Right lobe of liver (tissue), 6 donors: ENCODE data around the gene WDR47. TPM values are rescaled to one million over a fixed set of nuclear protein-coding genes. Genes with fewer than 3 reads are reported as not detected.

ENCODE experiments used
- ATAC-seq, 4 donors: fragments of 200-7000 bp; cut with Tn5 transposase; one replicate each; pipeline ENCODE4 v1.9.1; 2020; ENCODE audit warnings: mild to moderate bottlenecking in 4 of 4, moderate library complexity in 4 of 4
- DNase-seq, 3 donors: peaks; one replicate each; pipeline ENCODE4 v3.0.0-alpha.2; 2020
- H3K27ac ChIP-seq, 3 donors: fragments of 200-600 bp; one replicate each; pipeline ENCODE4 v1.8.0; 2022
- H3K27me3 ChIP-seq, 2 donors: fragments of 200-600 bp; one replicate each; pipeline ENCODE4 v1.8.0; 2022
- H3K36me3 ChIP-seq, 4 donors: fragments of 200-600 bp; sonication (generic) in 1 of 4; one replicate each; pipeline versions ENCODE4 v1.5.1 to v1.8.0; 2017 to 2022; ENCODE audit warnings: control low read depth in 1 of 4
- H3K4me1 ChIP-seq, 4 donors: fragments of 200-600 bp; sonication (generic) in 1 of 4; one replicate each; pipeline versions ENCODE4 v1.5.1 to v1.8.0; 2017 to 2022; ENCODE audit warnings: control low read depth in 1 of 4
- H3K4me3 ChIP-seq, 3 donors: fragments of 200-600 bp; one replicate each; pipeline ENCODE4 v1.8.0; 2022
- H3K9me3 ChIP-seq, 4 donors: fragments of 200-600 bp; sonication (generic) in 1 of 4; one replicate each; pipeline versions ENCODE4 v1.5.1 to v1.8.0; 2017 to 2022; ENCODE audit warnings: control low read depth in 1 of 4
- POLR2A ChIP-seq: fragments of 450-650 bp; IDR thresholded peaks from one replicate; pipeline ENCODE4 v1.6.1; 2017; ENCODE audit warnings: antibody characterized with exemption, mild to moderate bottlenecking
- WGBS: methylation state at CpG from one replicate; pipeline ENCODE4 v1.1.6; 2018; ENCODE audit warnings: low coverage, low lambda C conversion rate; ENCODE audit not compliant: insufficient coverage; ENCODE audit errors: missing lambda C conversion rate; 5-methylcytosine and 5-hydroxymethylcytosine counted together
- intact Hi-C, 2 donors: fragments of 100-400 bp; cut with DNase I; formaldehyde crosslinking; loops; one replicate each; pipeline versions ENCODE4 v1.11.2 to v1.14.1; 2022
- total RNA-seq, 6 experiments: library from RNA; depleted of rRNA in 2 of 6; stranded (reverse); fragments of >200 nt in 2 of 6; fragmentation: NEBNext Ultra II Directional in 3 of 6; extraction: Animal tissue kit (Norgen Biotek cat#: 25700) in 3 of 6; gene quantifications; one replicate each; pipeline versions ENCODE4 v1.1.0 to v1.2.4, GENCODE V29; 2016 to 2023
- TF ChIP-seq, protein P1 (sequence below), 4 donors: fragments of 200-600 bp in 3 of 4; fragments of 450-650 bp in 1 of 4; IDR thresholded peaks; one replicate each; pipeline versions ENCODE4 v1.5.1 to v1.8.0; 2016 to 2022; ENCODE audit warnings: antibody characterized with exemption in 4 of 4, mild to moderate bottlenecking in 2 of 4
- donor health status: DM: no; HTN: yes; CAD: no.
- donor health status: DM: no; HTN: no; CAD: no.
- donor health status: DM: no; HTN: no; CAD: no.
- donor health status: DM: no; HTN: yes; CAD: no.
- donor health status: DM: no; HTN: yes; CAD: no.

The WDR47 gene
- total RNA-seq, 6 experiments from 2014 or later: 2.4 to 4.2 (median 2.6) TPM

GRCh38 chr1:109069294-109069693, 27.4 kb upstream of the WDR47 start:
- DNase-seq (no peak), ATAC-seq (no peak)
- Histone ChIP-seq H3K27me3 (no peaks in the 10 kb centered on the region), H3K9me3 (no peaks in the 10 kb centered on the region), H3K4me3 (no peak overlapping the region), H3K4me1 (no peaks in the 10 kb centered on the region), H3K36me3 (peaks cover 0 to 21% (median 2%) of the 10 kb centered on the region in 4 donors), H3K27ac (no peak overlapping the region)
- intact Hi-C loops: no loop called here
- TF ChIP-seq, protein P1, sequence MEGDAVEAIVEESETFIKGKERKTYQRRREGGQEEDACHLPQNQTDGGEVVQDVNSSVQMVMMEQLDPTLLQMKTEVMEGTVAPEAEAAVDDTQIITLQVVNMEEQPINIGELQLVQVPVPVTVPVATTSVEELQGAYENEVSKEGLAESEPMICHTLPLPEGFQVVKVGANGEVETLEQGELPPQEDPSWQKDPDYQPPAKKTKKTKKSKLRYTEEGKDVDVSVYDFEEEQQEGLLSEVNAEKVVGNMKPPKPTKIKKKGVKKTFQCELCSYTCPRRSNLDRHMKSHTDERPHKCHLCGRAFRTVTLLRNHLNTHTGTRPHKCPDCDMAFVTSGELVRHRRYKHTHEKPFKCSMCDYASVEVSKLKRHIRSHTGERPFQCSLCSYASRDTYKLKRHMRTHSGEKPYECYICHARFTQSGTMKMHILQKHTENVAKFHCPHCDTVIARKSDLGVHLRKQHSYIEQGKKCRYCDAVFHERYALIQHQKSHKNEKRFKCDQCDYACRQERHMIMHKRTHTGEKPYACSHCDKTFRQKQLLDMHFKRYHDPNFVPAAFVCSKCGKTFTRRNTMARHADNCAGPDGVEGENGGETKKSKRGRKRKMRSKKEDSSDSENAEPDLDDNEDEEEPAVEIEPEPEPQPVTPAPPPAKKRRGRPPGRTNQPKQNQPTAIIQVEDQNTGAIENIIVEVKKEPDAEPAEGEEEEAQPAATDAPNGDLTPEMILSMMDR (IDR thresholded peaks at IDR 0.05): no peak
- no peak for TF ChIP-seq POLR2A
- 89% methylated on average over 1 of the region's 1 CpG for WGBS

DNA sequence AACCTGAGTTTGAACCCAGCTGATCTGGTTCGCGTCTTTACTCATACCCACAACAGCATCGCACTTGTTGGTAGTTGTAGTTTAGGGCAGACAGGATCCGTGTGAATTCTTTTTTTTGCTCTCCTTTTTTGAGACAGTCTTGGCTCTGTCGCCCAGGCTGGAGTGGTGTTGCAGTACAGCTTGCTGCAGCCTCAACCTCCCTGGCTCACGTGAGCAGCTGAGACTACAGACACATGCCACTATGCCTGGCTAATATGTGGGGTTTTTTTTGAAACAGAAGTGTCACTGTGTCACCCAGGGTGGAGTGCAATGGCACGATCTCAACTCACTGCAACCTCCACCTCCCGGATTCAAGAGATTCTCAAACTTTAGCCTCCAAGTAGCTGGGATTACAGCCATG, 26.0 kb upstream of the WDR47 start:
- intact Hi-C loops: no loop called here
- Histone ChIP-seq H3K27ac (no peak overlapping the region), H3K4me1 (no peaks in the 10 kb centered on the region), H3K9me3 (no peaks in the 10 kb centered on the region), H3K4me3 (no peak overlapping the region), H3K36me3 (peaks cover 0 to 21% (median 4%) of the 10 kb centered on the region in 4 donors), H3K27me3 (no peaks in the 10 kb centered on the region)
- no peak for DNase-seq
- 88% methylated on average over 8 of the region's 8 CpGs for WGBS
- TF ChIP-seq, protein P1 (IDR thresholded peaks at IDR 0.05): no peak
- no peak for TF ChIP-seq POLR2A
- no peak for ATAC-seq

- H3K36me3 ChIP-seq: peaks cover 0 to 21% (median 4%) of the 10 kb centered on the region in 4 donors
- no peaks in the 10 kb centered on the region for H3K9me3 ChIP-seq
- H3K4me3 ChIP-seq: no peak overlapping the region
- ATAC-seq (no peak), DNase-seq (no peak)
- 94% methylated on average over 3 of the region's 3 CpGs for WGBS
- peaks cover 0 to 11% (median 0%) of the 10 kb centered on the region in 4 donors for H3K4me1 ChIP-seq
- no peak for TF ChIP-seq POLR2A
- TF ChIP-seq, protein P1 (IDR thresholded peaks at IDR 0.05): no peak
- intact Hi-C loops: no loop called here
- H3K27me3 ChIP-seq: no peaks in the 10 kb centered on the region
- H3K27ac ChIP-seq: no peak overlapping the region
Measured at GRCh38 chr1:109065137-109065536, 23.2 kb upstream of the WDR47 start.

GRCh38 chr1:109061183-109061582, 19.3 kb upstream of the WDR47 start:
- peaks cover 0 to 11% (median 0%) of the 10 kb centered on the region in 4 donors for H3K4me1 ChIP-seq
- no peak overlapping the region for H3K27ac ChIP-seq
- DNase-seq (no peak), ATAC-seq (no peak)
- H3K27me3 ChIP-seq: no peaks in the 10 kb centered on the region
- H3K36me3 ChIP-seq: peaks cover 0 to 7% (median 4%) of the 10 kb centered on the region in 4 donors
- WGBS: 79% methylated on average over 2 of the region's 4 CpGs
- no peak overlapping the region for H3K4me3 ChIP-seq
- intact Hi-C loops: no loop called here
- TF ChIP-seq, protein P1 (IDR thresholded peaks at IDR 0.05): no peak
- TF ChIP-seq POLR2A: no peak
- H3K9me3 ChIP-seq: no peaks in the 10 kb centered on the region

DNA sequence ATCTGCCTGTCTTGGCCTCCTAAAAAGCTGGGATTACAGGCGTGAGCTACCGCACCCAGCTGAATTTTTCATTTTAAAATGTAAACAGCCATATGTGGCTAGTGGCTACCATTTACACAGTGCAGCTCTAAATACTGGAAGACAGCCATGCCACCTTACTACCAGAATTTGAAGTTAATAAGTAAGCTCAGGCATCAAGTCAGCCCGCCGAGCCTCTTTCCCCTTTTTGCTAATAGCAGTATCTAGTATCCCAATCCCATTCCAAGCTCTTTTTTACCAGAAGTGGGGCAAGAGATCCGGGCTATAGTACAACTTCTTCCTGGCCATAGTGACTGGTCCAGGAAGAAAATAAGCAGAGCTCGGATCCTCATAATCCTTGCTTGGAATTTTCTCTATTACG, 18.8 kb upstream of the WDR47 start:
- ATAC-seq: peak; percentile 73 to 95 (median 89)
- H3K9me3 ChIP-seq: no peaks in the 10 kb centered on the region
- intact Hi-C loops: no loop called here
- peaks cover 0 to 7% (median 4%) of the 10 kb centered on the region in 4 donors for H3K36me3 ChIP-seq
- no peaks in the 10 kb centered on the region for H3K27me3 ChIP-seq
- WGBS: 55% methylated on average over 7 of the region's 7 CpGs
- H3K4me1 ChIP-seq: peaks cover 0 to 11% (median 0%) of the 10 kb centered on the region in 4 donors
- no peak for TF ChIP-seq POLR2A
- TF ChIP-seq, protein P1 (IDR thresholded peaks at IDR 0.05): no peak
- DNase-seq: peak in 1 of 3 donors; percentile 51
- no peak overlapping the region for H3K27ac ChIP-seq
- H3K4me3 ChIP-seq: no peak overlapping the region
